Activated gamma-delta T cell (primary cell): ENCODE results near the gene C1orf167.

ENCODE experiments used
- DNase-seq: peaks from one replicate; lab custom pipeline; 2025; lab: John Stamatoyannopoulos, UW

The C1orf167 gene

GRCh38 chr1:11784256-11784992 is 22.4 kb downstream of the C1orf167 start:
- no peak for DNase-seq

GRCh38 chr1:11784993-11785769 is 23.2 kb downstream of the C1orf167 start:
- DNase-seq = no peak

GRCh38 chr1:11786168-11786567 is 24.2 kb downstream of the C1orf167 start:
- DNase-seq = no peak

GRCh38 chr1:11787251-11787803 is 25.3 kb downstream of the C1orf167 start:
- DNase-seq = no peak

- DNase-seq = no peak
These were observed 25.9 kb downstream of the C1orf167 start for GRCh38 chr1:11787804-11788436.

DNA sequence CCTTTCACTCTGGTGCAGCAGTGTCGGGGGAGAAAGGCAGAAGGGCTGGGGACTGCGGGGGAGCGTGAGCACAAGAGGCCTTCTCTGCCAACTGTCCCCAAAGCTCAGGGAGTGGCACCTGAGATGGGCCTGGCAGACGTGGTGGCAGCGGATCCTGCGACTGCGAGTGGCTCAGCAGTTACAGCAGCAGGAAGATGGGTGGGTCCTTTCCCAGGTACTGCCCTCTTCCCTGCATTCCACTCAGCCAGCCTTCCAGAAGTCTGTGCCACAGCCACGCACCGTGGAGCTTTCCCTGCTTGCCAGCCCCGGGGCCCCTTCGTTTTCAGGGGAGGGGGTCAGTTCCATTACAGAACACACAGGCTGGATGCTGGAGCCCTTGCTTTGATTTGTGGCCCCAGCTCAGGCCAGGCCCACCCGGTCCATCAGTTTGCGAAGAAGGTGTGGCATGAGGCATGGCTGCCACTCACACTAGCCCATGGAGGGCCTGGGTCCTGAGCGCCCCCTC is 26.6 kb downstream of the C1orf167 start:
- DNase-seq = no peak

DNA sequence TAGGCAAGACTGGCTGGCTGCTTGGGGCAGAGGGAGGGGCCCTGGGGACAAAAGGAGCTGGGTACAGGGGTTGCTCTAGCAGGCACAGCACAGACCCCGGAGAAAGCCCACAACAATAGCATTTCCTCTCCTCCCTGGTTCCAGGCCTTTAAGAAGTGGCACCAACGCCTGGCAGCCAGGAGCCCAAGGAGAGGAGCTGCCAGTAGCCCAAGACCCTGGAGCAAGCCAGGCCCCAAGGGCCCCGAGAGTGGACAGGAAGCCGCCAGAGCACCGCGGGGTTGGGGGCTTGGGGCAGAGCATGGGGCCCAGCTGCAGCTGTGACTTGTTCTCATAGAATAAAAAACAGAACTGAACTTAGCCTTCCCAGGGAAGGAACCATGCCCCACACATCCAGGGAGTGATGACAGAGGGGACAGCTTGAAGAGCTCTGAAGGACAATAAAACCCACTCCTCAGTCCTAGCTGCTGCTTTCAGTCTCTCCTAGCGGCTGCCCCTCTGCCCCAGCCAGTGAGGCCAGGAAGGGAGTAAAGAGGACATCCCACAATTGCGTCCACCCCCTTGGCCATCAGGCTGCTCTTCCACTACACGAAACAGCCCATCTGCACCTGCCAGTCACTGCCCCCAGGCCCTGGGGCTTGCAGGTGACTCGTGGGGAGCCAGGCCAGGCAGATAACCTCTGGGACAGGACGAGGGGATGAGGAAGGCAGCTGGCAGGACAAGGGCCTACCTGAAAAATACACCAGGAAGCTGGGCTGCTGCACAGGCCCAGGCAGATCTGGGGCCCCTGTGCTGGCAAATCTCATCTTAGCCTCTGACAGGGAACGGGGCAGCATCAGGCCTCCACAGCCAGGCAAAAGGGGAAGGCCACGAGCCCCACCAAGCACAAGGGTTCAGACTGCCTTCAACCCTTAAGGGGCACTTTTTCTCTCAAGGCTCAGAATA is 27.4 kb downstream of the C1orf167 start:
- no peak for DNase-seq

DNA sequence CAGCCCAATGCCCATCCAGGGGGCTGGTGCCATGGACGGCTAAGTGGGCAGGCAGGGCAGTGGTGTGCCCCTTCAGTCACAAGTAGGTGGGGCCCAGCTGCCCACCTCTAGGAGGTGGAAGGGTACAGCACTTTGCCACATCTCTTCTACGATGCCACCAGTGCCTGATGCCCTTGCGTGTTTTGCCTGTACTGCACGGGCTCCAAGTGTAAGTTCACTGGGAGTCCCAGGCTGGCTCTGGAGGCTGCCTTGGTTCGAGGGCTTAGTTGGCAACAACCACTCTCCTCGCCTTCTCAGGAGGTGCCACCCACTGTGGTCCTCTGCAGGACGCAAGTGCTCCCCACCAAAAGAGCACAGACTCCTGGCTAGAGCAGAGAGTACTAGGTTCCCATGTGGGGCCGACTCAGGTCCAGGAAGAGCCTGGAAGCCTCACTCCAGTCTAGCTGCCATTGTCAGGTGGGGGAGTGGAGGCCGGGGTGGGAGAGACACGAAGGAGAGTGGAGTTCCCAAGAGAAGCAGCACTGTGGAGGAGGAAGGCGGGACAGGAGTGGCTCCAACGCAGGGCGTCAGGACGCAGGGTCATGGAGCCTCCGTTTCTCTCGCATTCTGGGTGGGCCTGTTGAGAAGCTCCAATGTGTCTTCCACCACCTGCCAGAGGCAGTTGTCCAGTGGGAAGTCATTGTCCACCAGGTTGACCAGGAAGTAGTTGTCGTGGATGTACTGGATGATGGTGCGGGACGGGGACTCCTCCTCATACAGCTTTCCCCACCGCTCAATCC is 28.3 kb downstream of the C1orf167 start:
- DNase-seq = no peak

DNA sequence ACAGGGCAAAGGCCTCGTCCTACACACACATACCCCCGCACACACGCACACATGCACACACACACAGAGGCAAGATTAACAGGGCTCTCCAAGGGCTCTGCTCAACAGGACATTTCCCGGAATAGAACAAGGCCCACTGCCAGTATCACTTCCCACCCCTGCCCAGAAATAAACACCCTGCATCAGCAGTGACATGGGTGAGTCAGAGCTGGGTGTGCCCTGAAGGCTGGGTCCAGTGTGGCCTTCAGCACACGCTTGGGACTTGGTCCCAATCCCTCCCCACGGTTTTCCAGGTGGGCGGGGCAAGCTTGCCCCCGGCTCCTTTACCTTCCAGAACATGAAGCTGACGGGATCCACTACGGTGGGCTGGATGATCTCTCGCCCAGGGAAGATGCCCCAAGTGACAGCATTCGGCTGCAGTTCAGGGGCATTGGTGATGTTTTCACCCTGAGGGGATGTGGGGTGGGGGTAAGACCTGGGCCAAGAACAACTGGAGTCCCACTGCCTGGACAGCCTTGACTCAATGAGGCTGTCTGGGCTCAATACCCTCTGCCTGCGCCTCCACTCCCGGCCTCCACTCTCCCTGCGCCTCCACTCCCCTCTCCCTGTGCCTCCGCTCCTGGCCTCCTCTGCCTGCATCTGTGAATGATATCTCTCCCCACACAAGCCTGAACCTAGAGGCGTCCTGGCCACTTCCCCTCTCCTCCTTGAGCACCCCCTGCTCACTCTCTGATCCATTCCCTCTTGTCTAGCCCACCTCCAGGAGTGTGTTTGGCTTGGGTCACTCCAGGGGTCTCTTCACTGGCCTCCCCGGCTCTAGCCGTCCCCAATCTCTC is 29.1 kb downstream of the C1orf167 start:
- DNase-seq = no peak

GRCh38 chr1:11792106-11792505 is 30.1 kb downstream of the C1orf167 start:
- DNase-seq = no peak

- no peak for DNase-seq
These were observed 31.8 kb downstream of the C1orf167 start for GRCh38 chr1:11793819-11794218.

DNA sequence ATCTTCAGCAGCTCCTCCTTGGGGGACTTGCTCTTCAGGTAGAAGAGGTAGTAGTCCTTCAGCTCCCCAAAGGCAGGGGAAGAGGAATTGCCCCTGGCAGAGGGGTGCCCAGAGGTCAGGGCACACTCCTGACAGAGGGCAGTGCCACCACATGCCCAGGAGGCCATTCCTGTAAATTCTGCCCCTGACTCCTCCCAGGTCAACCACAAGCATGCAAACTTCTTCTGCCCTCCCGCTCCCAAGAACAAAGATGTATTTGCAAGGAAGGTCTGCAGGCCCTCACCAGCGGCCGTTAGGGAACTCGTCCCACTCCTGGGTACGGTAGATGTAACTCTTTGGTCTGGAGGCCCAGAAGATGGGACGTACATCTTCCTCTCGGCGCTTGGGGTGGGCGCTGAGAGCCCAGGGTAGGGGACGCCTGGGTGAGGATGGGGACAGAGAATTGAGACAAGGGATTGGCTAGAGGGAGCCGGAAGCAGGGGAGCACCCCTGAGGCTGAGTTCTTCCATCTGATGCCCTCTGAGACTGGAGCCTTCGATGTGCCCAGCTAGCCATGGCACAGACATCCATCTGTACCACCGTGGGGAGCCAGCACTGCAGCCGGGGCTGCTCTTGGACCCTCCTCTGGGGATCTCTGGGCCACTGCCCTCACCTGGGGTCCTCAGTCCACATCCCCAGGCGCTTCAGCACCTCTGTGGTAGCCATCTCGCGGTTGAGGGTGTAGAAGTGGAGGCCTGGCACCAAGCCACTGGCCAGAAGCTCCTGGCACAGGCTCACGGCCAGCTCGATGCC is 32.6 kb downstream of the C1orf167 start:
- no peak for DNase-seq

GRCh38 chr1:11795238-11795890 is 33.4 kb downstream of the C1orf167 start:
- no peak for DNase-seq

- no peak for DNase-seq
These were observed 34.2 kb downstream of the C1orf167 start for GRCh38 chr1:11796036-11796828.

GRCh38 chr1:11797525-11798216 is 35.7 kb downstream of the C1orf167 start:
- DNase-seq = no peak

- no peak for DNase-seq
These were observed 37.1 kb downstream of the C1orf167 start for GRCh38 chr1:11799099-11799498.

- DNase-seq = no peak
These were observed 37.9 kb downstream of the C1orf167 start for GRCh38 chr1:11799896-11800295.
